ENCODE measurements around the gene HECW1. TPM values are rescaled to one million over a fixed set of nuclear protein-coding genes. Genes with fewer than 3 reads are reported as not detected.

Gene HECW1
- total RNA-seq, 1 donor from 2014 or later: not detected

- no peak overlapping the region for H3K4me3 ChIP-seq (ENCODE audit: low read depth, low read length)
- no peak for DNase-seq (ENCODE audit: low read depth)
- no peak for TF ChIP-seq CTCF (conservative IDR thresholded peaks at IDR 0.05; ENCODE audit: low read depth, low read length)
Measured at GRCh38 chr7:43077732-43078391, 34.6 kb upstream of the HECW1 start.

DNA sequence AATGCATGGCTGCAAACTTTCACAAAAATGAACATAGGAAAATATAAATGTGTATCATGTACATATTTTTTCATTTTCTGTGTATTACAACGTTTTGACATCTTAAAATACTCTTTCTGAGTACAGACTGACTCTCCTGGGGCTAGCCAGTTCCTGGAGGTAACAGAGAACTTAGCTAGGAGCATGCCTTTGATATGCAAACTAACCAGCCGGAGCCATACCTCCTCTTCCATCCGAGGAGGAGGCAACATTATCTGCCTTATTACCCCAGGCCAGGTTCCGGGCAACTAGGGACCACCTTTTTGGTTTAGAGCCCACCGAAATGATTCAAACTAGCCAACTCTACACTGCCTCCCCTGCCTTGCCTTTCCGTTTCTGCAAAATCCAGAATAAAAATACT, 33.7 kb upstream of the HECW1 start:
- H3K4me3 ChIP-seq (ENCODE audit: low read depth, low read length): no peak overlapping the region
- no peak for TF ChIP-seq CTCF (conservative IDR thresholded peaks at IDR 0.05; ENCODE audit: low read depth, low read length)
- DNase-seq (ENCODE audit: low read depth): no peak

- no peak overlapping the region for H3K4me3 ChIP-seq (ENCODE audit: low read depth, low read length)
- no peak for DNase-seq (ENCODE audit: low read depth)
- TF ChIP-seq CTCF (conservative IDR thresholded peaks at IDR 0.05; ENCODE audit: low read depth, low read length): no peak
Measured at GRCh38 chr7:43081603-43082002, 30.8 kb upstream of the HECW1 start.

DNA sequence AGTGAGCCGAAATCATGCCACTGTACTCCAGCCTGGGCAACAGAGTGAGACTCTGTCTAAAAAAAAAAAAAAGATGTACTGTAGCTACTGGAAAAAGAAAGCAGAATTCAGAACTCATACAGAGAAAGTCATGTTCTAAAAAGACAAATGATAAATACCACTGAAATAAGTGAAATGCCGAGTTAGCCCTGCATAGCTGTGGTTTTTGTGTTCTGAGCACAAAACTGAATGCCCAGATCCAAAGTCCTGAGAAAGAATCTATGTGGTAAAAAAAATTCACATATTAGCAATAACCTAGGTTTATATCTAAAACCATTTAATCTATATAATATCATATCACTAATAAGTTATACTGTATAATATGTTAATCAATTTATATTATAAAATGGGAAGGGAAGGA, 29.3 kb upstream of the HECW1 start:
- no peak overlapping the region for H3K4me3 ChIP-seq (ENCODE audit: low read depth, low read length)
- no peak for TF ChIP-seq CTCF (conservative IDR thresholded peaks at IDR 0.05; ENCODE audit: low read depth, low read length)
- no peak for DNase-seq (ENCODE audit: low read depth)

- H3K4me3 ChIP-seq (ENCODE audit: low read depth, low read length): no peak overlapping the region
- DNase-seq (ENCODE audit: low read depth): no peak
- TF ChIP-seq CTCF (conservative IDR thresholded peaks at IDR 0.05; ENCODE audit: low read depth, low read length): no peak
Measured at GRCh38 chr7:43085017-43085416, 27.4 kb upstream of the HECW1 start.

DNA sequence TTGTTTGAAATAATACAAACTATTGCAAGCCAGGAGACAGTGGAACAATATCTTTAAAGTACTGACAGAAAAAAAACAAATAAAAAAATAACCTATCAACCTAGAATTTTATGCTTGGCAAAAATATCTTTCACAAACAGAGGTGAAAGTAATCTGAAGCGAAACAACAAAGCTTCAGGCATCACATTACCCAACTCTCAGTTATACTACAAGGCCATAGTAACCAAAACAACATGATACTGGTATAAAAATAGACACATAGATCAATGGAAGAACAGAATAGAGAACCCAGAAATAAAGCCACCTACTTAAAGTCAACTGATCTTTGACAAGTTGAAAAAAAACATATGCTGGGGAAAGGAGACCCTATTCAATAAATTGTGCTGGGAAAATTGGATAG, 26.5 kb upstream of the HECW1 start:
- H3K4me3 ChIP-seq (ENCODE audit: low read depth, low read length): no peak overlapping the region
- no peak for DNase-seq (ENCODE audit: low read depth)
- no peak for TF ChIP-seq CTCF (conservative IDR thresholded peaks at IDR 0.05; ENCODE audit: low read depth, low read length)

GRCh38 chr7:43092819-43093218, 19.6 kb upstream of the HECW1 start:
- no peak for DNase-seq (ENCODE audit: low read depth)
- no peak for TF ChIP-seq CTCF (conservative IDR thresholded peaks at IDR 0.05; ENCODE audit: low read depth, low read length)
- H3K4me3 ChIP-seq (ENCODE audit: low read depth, low read length): no peak overlapping the region

All from epithelial cell of proximal tubule (primary cell).